Measurements from ENCODE around the gene FOXR1.
"Not testable (repeated sequence)": the region's sequence is repeated elsewhere in the genome, so short reads cannot be mapped to it uniquely, and the experiment has no call there.

GRCh38 chr11:118984337-118984736 is 12.8 kb downstream of the FOXR1 start:
- TF ChIP-seq ZBTB21 (tag by site-specific recombination; IDR thresholded peaks at IDR 0.05); CTCF (tag by site-specific recombination; IDR thresholded peaks at IDR 0.05); ZNF830 (tag by site-specific recombination; IDR thresholded peaks at IDR 0.05; ENCODE audit: low read depth); ZFP69B (tag by site-specific recombination; IDR thresholded peaks at IDR 0.05); ZNF558 (tag by site-specific recombination; IDR thresholded peaks at IDR 0.05); SP2 (tag by site-specific recombination; IDR thresholded peaks at IDR 0.05); KLF17 (tag by site-specific recombination; IDR thresholded peaks at IDR 0.05); ZFP37 (tag by site-specific recombination; IDR thresholded peaks at IDR 0.05); ZNF26 (tag by site-specific recombination; IDR thresholded peaks at IDR 0.05); PBX3 (CRISPR knock-in tag; IDR thresholded peaks at IDR 0.05); ZNF394 (tag by site-specific recombination; IDR thresholded peaks at IDR 0.05; ENCODE audit: borderline replicate concordance): not testable (repeated sequence)

Measured in HEK293 (cell line).